A673 (cell line): ENCODE data around the gene RGS7. TPM values are rescaled to one million over a fixed set of nuclear protein-coding genes. Genes with fewer than 3 reads are reported as not detected.
"Not testable (repeated sequence)": the region's sequence is repeated elsewhere in the genome, so short reads cannot be mapped to it uniquely, and the experiment has no call there.

ENCODE experiments used
- BruUV-seq: library from RNA; stranded (reverse); fragments of 400-500 nt; replicated peaks from 2 replicates; lab custom pipeline; 2021; lab: Mats Ljungman, UMichigan
- CTCF ChIA-PET: fragments of 300-600 bp; sonication (Branson Sonifier 250); formaldehyde crosslinking; loops from one replicate; lab custom pipeline; 2022; ENCODE audit warnings: antibody characterized with exemption; lab: Charles Lee
- POLR2A ChIA-PET: fragments of 300-600 bp; sonication (Branson Sonifier 250); formaldehyde crosslinking; loops from one replicate; lab custom pipeline; 2022; ENCODE audit warnings: antibody characterized with exemption; ENCODE audit not compliant: low non-redundant PET; lab: Charles Lee
- DNase-seq: peaks from one replicate; pipeline ENCODE4 v3.0.0-alpha.2; 2015; ENCODE audit warnings: low spot score
- H3K27ac ChIP-seq: fragments of 200-600 bp; sonication (generic); 2 replicates; pipeline ENCODE4 v1.5.1; 2016; ENCODE audit warnings: mixed run types, low read depth, mild to moderate bottlenecking, mixed read lengths, antibody characterized with exemption, low read length; ENCODE audit not compliant: poor library complexity, severe bottlenecking
- H3K27me3 ChIP-seq: fragments of 200-600 bp; sonication (generic); replicated peaks from 2 replicates; pipeline ENCODE4 v1.6.1; 2017; ENCODE audit warnings: mixed run types, low read depth, mild to moderate bottlenecking, mixed read lengths, antibody characterized with exemption, low read length; ENCODE audit not compliant: insufficient read depth, poor library complexity
- H3K36me3 ChIP-seq: fragments of 200-600 bp; sonication (generic); 2 replicates; pipeline ENCODE4 v1.6.1; 2016; ENCODE audit warnings: mixed run types, mild to moderate bottlenecking, mixed read lengths, antibody characterized with exemption, low read length; ENCODE audit not compliant: insufficient read depth, poor library complexity, severe bottlenecking
- H3K4me1 ChIP-seq: fragments of 200-600 bp; sonication (generic); 2 replicates; pipeline ENCODE4 v1.6.1; 2017; ENCODE audit warnings: mixed run types, mild to moderate bottlenecking, mixed read lengths, antibody characterized with exemption, low read length; ENCODE audit not compliant: insufficient read depth, poor library complexity, severe bottlenecking
- H3K4me3 ChIP-seq: fragments of 200-600 bp; sonication (generic); 2 replicates; pipeline ENCODE4 v1.5.1; 2016; ENCODE audit warnings: low read depth, mixed run types, mild to moderate bottlenecking, mixed read lengths, low read length; ENCODE audit not compliant: poor library complexity, severe bottlenecking
- H3K9me3 ChIP-seq: fragments of 200-600 bp; sonication (generic); 2 replicates; pipeline ENCODE4 v1.6.1; 2016; ENCODE audit warnings: mixed run types, low read depth, mild to moderate bottlenecking, mixed read lengths, antibody characterized with exemption, low read length; ENCODE audit not compliant: poor library complexity, severe bottlenecking
- EZH2 ChIP-seq: fragments of 200-600 bp; sonication (generic); IDR thresholded peaks from 2 replicates; pipeline ENCODE4 v1.6.1; 2017; ENCODE audit warnings: borderline replicate concordance, low read depth, mild to moderate bottlenecking, mixed read lengths, antibody characterized with exemption, low read length; ENCODE audit not compliant: poor library complexity, severe bottlenecking
- intact Hi-C: fragments of 100-400 bp; cut with micrococcal nuclease; formaldehyde crosslinking; loops from one replicate; pipeline ENCODE4 v1.10.0; 2022; ENCODE audit not compliant: unreplicated experiment
- total RNA-seq: library from RNA; stranded (reverse); gene quantifications from 2 replicates; pipeline ENCODE4 v1.2.3, GENCODE V29; 2021
- TF ChIP-seq, protein P1 (sequence below): fragments of 300-800, 200-600 bp; sonication (generic); conservative IDR thresholded peaks from 2 replicates; pipeline ENCODE4 v1.5.1; 2017; ENCODE audit warnings: low read depth, mild to moderate bottlenecking, antibody characterized with exemption, low read length, moderate library complexity, mixed read lengths

Gene RGS7
- total RNA-seq, 1 experiment from 2014 or later, result not detected

DNA sequence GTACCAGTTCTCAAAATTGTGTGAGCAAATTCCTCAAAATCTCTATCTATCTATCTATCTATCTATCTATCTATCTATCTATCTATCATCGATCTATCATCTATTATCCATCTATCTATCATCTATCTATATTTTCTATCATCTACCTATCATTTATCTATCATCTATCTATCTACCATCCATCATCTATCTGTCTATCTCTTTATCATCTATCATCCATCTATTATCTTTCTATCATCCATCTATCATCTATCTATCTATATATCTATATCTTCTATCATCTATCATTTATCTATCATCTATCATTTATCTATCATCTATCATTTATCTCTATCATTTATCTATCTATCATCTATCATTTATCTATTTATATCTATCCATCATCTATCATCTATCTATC is 380.3 kb downstream of the RGS7 start:
- Histone ChIP-seq H3K4me1 (no peaks in the 10 kb centered on the region), H3K27ac (no peak overlapping the region), H3K9me3 (no peaks in the 10 kb centered on the region), H3K4me3 (no peak overlapping the region), H3K36me3 (no peaks in the 10 kb centered on the region), H3K27me3 (no peaks in the 10 kb centered on the region)
- no TSS peak for BruUV-seq
- ChIA-PET CTCF (no interaction called here), POLR2A (no interaction called here)
- no peak for TF ChIP-seq EZH2
- TF ChIP-seq, protein P1, sequence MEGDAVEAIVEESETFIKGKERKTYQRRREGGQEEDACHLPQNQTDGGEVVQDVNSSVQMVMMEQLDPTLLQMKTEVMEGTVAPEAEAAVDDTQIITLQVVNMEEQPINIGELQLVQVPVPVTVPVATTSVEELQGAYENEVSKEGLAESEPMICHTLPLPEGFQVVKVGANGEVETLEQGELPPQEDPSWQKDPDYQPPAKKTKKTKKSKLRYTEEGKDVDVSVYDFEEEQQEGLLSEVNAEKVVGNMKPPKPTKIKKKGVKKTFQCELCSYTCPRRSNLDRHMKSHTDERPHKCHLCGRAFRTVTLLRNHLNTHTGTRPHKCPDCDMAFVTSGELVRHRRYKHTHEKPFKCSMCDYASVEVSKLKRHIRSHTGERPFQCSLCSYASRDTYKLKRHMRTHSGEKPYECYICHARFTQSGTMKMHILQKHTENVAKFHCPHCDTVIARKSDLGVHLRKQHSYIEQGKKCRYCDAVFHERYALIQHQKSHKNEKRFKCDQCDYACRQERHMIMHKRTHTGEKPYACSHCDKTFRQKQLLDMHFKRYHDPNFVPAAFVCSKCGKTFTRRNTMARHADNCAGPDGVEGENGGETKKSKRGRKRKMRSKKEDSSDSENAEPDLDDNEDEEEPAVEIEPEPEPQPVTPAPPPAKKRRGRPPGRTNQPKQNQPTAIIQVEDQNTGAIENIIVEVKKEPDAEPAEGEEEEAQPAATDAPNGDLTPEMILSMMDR, result no peak
- intact Hi-C loops, result no loop called here
- DNase-seq, result no peak

DNA sequence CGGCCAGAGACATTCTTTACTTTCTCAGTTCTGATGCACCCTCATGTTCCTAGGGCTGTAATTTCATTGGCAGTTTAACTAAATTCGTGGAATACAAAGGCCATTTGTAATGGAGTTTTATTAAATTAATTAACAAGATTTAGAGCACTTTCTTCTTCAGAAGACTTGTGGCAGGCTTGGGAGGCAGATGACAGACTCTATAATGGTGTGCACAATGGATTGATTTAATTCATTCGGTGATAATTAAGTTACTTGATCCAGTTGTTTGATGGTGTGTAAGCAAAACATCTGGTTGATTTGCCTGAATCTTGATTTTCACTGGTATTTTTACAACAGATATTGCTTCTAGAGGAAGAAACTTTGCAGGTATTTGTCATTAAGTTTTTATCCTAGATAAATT is 383.1 kb downstream of the RGS7 start:
- Histone ChIP-seq H3K4me1 (no peaks in the 10 kb centered on the region), H3K27me3 (no peaks in the 10 kb centered on the region), H3K4me3 (no peak overlapping the region), H3K9me3 (no peaks in the 10 kb centered on the region), H3K36me3 (no peaks in the 10 kb centered on the region), H3K27ac (no peak overlapping the region)
- no TSS peak for BruUV-seq
- TF ChIP-seq, protein P1, result no peak
- no peak for TF ChIP-seq EZH2
- CTCF ChIA-PET, result no interaction called here
- POLR2A ChIA-PET, result no interaction called here
- intact Hi-C loops, result no loop called here
- DNase-seq, result no peak

DNA sequence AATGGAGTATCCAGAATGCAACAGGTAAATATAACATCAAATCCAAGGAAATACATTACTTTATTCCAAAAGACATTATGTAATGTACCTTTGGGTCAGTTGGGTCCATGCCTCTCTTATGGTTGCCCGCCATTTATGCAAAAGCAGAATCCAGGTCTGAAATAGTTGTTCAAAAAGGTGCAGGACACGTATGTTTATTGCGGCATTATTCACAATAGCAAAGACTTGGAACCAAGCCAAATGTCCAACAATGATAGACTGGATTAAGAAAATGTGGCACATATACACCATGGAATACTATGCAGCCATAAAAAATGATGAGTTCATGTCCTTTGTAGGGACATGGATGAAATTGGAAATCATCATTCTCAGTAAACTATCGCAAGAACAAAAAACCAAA is 384.9 kb downstream of the RGS7 start:
- H3K27ac ChIP-seq, POLR2A ChIA-PET, intact Hi-C loops, DNase-seq, H3K4me1 ChIP-seq, CTCF ChIA-PET, H3K36me3 ChIP-seq, H3K9me3 ChIP-seq, H3K4me3 ChIP-seq, BruUV-seq, H3K27me3 ChIP-seq: not testable (repeated sequence)

DNA sequence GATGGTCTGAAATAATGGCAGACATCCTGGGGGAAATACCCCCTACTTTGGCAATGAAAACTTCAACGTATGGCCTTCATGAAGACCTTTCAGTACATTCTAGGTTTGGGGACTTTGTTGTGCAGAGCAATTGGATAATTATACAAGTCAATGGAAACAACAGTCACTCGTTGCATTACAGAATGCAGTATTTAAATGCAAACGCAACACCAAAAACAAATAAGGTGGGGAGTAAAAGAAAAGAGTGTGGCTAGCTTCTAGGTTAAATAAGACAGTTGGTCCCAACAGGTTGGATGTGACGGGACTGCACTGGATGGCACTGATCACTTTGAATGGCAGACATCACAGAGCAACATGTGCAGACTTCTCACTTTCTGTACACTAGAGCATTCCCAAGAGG is 386.8 kb downstream of the RGS7 start:
- intact Hi-C loops, result no loop called here
- no peak for DNase-seq
- H3K27me3 ChIP-seq, result peaks cover 16% of the 10 kb centered on the region
- CTCF ChIA-PET, result no interaction called here
- H3K36me3 ChIP-seq, result no peaks in the 10 kb centered on the region
- BruUV-seq, result no TSS peak
- no peaks in the 10 kb centered on the region for H3K9me3 ChIP-seq
- H3K4me3 ChIP-seq, result no peak overlapping the region
- POLR2A ChIA-PET, result no interaction called here
- TF ChIP-seq, protein P1, result no peak
- TF ChIP-seq EZH2, result no peak
- H3K4me1 ChIP-seq, result no peaks in the 10 kb centered on the region
- no peak overlapping the region for H3K27ac ChIP-seq
